GM19455 (cell line): ENCODE data around the gene NOS1AP.

ENCODE experiments used
- ATAC-seq: cut with Tn5 transposase; IDR thresholded peaks from one replicate; pipeline ENCODE4 v1.9.1; 2021; ENCODE audit not compliant: unreplicated experiment

Gene NOS1AP

DNA sequence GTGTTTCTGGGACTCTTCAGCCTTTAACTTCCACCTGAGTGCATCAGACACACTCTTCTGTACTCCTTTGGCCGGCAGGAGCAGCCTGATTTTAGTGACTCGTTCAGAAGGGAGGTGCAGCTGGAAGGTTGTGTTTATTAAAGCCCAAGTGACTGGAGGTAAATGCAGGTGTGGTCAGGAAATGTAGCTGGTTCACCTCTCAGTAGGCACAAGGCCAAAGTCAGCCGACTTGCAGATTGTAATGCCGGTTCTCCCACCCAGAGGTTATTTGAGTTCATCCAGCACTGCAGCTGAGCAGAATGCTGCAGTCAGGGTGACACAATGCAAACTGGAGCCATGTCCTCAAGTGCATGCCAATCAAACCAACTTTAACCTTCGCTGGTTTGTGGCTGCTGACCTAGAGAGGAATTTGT, 215.7 kb downstream of the NOS1AP start:
- ATAC-seq = no peak

- ATAC-seq = no peak
Observed at GRCh38 chr1:162291000-162291399, 221.5 kb downstream of the NOS1AP start.

GRCh38 chr1:162292422-162292849, 222.9 kb downstream of the NOS1AP start:
- no peak for ATAC-seq

DNA sequence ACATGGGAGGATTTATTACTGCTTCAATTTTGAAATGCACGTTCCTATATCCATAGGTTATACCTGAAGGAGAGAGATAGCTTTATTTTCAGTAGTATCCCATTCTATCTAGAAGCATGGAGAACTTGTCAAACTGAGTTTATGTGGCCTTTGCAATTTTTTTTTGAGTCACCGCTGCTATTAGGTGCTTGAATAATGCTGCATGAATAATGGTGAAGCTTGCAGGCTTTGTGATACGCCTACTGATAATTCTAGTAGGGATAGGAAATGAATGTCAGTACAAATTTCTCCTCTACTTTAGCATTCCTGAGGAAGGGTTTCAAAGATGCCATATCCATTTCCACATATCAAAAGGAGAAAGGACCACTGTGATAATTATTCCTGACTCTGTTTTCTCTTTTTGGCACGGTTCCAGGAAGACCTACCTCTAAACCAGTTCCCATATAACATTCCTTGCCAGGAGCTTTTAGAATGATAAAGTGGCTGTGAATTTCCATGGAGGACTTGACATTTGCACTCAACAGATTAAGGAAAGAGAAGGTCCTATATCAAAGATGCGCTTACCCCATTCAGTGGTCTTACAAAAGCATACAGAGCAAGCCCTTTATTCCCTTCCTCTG, 223.7 kb downstream of the NOS1AP start:
- ATAC-seq = no peak

- ATAC-seq = no peak
Observed at GRCh38 chr1:162294015-162294414, 224.5 kb downstream of the NOS1AP start.

DNA sequence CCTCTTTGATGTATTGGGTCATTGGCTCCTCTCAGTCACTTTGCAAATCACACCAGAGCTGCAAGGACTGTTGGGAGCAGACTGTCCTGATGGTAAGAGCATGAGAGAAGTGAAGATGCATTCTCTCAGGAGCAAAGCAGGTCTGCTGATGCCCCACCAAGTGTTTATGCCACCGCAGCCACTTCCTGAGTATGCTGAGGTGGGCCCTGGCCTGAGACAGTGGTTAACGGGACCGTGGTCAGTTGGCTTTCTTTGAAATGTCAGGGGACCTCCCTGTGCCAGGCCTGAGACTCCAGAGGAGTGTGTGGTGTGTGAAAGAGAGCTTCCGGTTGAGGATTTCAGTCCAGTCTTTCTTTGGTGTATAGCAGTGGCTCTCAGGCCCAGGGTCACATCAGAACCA, 227.7 kb downstream of the NOS1AP start:
- no peak for ATAC-seq

DNA sequence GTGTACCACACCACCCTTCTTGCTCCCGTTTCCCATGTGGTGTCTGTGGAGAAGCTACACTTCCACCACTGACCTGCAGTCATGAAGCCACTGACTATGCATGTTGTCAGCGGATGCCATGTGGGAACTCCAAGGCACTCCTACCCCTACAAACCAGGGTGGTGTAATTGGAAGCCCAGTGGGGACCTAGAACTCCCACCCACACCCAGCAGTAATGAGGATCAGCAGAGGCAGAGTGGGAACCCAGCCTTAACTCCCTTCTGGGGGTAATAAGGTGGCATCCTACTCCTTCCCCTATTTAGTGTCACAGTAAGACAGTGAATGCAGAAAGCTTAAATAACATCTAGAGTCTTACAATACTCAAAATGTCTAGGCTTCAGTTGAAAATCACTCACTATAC, 228.8 kb downstream of the NOS1AP start:
- ATAC-seq = no peak

GRCh38 chr1:162299018-162299417, 229.5 kb downstream of the NOS1AP start:
- ATAC-seq = no peak

- ATAC-seq = no peak
Observed at GRCh38 chr1:162300057-162300917, 230.8 kb downstream of the NOS1AP start.

DNA sequence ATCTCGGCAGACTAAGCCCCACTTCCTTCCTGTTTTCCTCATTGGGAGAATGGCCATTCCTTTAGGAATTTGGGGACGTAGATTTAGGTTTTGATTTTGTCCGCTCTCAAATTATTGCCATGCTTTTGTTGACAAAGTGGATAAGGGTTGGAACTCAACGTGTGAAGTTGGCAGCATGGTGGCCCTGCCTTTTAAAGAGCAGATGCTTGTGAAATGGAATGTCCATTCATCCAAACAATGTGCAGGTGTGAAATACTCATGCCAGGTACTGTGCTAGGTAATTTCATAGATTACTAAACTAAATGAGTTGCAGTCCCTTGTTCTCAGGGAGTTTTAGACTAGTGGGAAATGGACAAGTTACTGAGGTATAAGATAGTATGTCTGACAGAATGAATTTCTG, 232.2 kb downstream of the NOS1AP start:
- no peak for ATAC-seq

GRCh38 chr1:162302306-162303003, 233.0 kb downstream of the NOS1AP start:
- ATAC-seq = no peak

- ATAC-seq = no peak
Observed at GRCh38 chr1:162303004-162303344, 233.5 kb downstream of the NOS1AP start.

GRCh38 chr1:162304736-162305135, 235.2 kb downstream of the NOS1AP start:
- no peak for ATAC-seq

- no peak for ATAC-seq
Observed at GRCh38 chr1:162305969-162306368, 236.5 kb downstream of the NOS1AP start.

DNA sequence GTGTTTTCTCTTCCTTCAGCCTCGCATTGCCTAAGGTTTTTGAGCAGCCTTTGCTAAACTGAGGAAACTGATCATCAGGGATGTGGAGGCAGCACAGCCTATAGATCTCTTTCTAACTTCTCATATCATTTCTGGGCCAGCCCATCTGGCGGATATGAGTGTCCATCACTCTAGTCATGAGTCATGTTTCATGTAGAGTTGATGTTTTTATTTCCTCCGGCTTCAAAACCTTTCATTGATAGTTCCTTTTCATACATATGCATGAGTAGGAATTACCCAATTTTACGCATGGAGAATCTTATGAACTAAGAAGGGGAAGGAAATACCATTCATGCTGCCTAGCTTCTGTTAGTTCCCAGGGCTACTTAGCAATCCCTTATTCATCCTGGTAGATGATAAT, 240.8 kb downstream of the NOS1AP start:
- no peak for ATAC-seq

DNA sequence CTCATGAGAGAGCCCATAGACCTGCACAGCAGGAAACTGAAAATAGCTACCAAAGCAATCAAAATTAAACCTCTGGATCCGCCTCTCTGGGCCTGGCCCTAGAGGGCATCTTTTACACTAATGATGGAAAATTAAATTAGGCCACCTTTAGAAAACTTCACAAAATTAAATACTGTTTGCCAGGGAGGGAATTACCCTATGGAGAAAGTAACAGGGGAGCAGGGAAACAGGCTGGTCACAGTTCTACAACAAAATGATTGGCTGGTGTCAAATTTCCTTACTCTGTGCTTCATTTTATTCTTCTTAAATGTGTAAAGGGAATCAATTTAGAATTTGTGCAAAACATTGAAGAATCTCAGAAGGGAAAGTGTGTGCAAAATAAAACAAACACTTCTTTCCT, 244.7 kb downstream of the NOS1AP start:
- ATAC-seq = no peak

GRCh38 chr1:162315673-162316072, 246.2 kb downstream of the NOS1AP start:
- no peak for ATAC-seq

- ATAC-seq = no peak
Observed at GRCh38 chr1:162316187-162316586, 246.7 kb downstream of the NOS1AP start.

GRCh38 chr1:162317621-162318020, 248.1 kb downstream of the NOS1AP start:
- ATAC-seq = no peak

- ATAC-seq = no peak
Observed at GRCh38 chr1:162319493-162320175, 250.1 kb downstream of the NOS1AP start.

- ATAC-seq = no peak
Observed at GRCh38 chr1:162321809-162322422, 252.4 kb downstream of the NOS1AP start.
